Epithelial cell of proximal tubule (primary cell): ENCODE data around the gene TNFRSF21. TPM values are rescaled to one million over a fixed set of nuclear protein-coding genes. Genes with fewer than 3 reads are reported as not detected.

Experiments used
- DNase-seq: peaks from one replicate; pipeline ENCODE4 v3.0.0-alpha.2; 2011; ENCODE audit warnings: low read depth
- H3K4me3 ChIP-seq: 2 replicates; pipeline ENCODE4 v1.5.1; 2011; ENCODE audit warnings: low read depth, mild to moderate bottlenecking, low read length
- CTCF ChIP-seq: conservative IDR thresholded peaks from 2 replicates; pipeline ENCODE4 v1.5.1; 2012; ENCODE audit warnings: low read depth, mild to moderate bottlenecking, low read length
- total RNA-seq: library from RNA; depleted of rRNA; stranded (reverse); fragments of >200 nt; gene quantifications from 2 replicates; pipeline ENCODE4 v1.2.3, GENCODE V29; 2015

Gene TNFRSF21
- total RNA-seq, 1 donor from 2014 or later: 61.3 TPM

GRCh38 chr6:47207261-47207660 lies 102.4 kb downstream of the TNFRSF21 start:
- H3K4me3 ChIP-seq: no peak overlapping the region
- peak; percentile 70 for DNase-seq
- no peak for TF ChIP-seq CTCF

DNA sequence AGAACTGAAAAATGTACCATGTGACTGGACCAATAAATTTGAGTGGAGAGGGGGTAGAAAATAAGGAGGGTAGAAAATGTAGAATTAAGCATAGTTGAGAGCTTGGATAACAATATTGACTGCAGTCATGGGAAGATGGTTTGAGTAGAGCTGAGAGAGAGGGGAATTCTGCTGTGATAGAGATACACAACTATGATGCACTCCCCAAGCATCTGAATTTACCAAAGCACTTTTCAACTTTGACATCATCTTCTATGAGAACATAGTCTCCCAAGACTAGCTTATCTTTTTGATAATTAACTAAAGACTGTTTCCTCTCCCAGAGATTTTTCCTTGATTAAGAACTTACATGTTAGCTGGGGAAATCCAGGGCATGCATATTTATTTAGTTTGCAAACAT lies 103.1 kb downstream of the TNFRSF21 start:
- TF ChIP-seq CTCF: no peak
- no peak overlapping the region for H3K4me3 ChIP-seq
- peak; percentile 91 for DNase-seq

GRCh38 chr6:47203938-47204611 lies 105.6 kb downstream of the TNFRSF21 start:
- TF ChIP-seq CTCF: no peak
- H3K4me3 ChIP-seq: no peak overlapping the region
- no peak for DNase-seq

- no peak for DNase-seq
- TF ChIP-seq CTCF: no peak
- H3K4me3 ChIP-seq: no peak overlapping the region
Measured at GRCh38 chr6:47203266-47203937, 106.3 kb downstream of the TNFRSF21 start.

DNA sequence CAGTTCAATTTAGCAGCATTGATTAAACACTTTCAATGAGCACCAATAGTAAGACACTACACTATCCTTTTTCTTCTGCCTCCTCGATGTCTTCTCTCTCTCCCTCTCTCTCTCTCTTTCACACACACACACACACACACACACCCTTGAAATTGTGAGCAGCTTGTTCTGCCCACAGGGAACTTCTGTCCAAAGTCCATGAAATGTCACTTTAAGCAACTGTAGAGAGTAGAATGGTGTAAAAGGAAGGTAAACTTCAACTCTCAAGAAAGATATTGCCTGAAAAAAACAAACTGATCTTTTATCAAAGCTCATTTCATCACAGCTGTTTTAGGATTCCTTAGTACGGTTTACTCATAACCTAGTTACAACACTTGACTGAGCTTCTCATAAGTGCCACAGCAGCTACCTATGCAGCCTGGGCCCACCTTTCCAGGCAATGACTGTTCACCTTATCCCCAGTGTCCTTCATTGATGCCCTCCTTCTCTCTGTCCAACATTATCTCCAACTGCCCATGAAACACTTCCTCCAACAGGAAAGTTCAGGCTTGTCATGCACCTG lies 107.0 kb downstream of the TNFRSF21 start:
- H3K4me3 ChIP-seq: no peak overlapping the region
- no peak for TF ChIP-seq CTCF
- DNase-seq: no peak

DNA sequence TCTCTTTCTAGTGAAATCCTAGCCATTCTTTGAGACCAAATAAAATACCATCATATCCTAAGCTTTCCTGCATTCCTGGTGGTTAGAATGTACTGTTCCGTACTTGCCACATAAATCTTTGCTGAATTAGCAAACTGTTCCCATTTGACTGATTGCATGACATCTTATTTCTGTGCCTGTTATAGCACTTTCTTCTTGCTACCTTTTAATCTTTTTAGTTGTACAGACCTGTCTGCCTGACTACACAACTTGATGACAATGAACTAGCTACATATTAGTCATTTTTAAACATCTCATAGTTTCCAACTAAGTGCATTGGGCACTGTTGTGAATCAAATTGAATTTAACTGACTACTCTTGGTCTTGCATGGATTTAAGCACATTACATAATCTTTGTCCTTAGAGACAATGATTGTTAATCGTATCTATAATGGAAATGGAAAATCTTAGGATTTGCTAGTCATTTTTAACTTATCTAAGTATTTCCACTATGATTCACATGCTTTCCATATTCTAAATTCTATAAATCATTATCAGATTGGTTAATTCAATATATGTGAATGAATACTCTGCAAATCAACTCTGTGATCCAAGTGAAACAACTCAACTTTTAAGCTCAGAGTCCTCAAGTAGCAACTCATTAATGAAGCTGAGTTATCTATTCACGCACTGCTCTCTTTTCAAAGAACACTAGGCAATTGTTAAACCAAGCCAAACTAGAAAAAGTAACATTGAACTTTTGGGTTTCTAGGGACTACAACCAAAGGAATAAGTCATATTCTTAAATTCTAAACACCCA lies 109.0 kb downstream of the TNFRSF21 start:
- H3K4me3 ChIP-seq: no peak overlapping the region
- no peak for TF ChIP-seq CTCF
- peak; percentile 90 for DNase-seq
